ENCODE measurements around the gene CAMSAP3. TPM values are rescaled to one million over a fixed set of nuclear protein-coding genes. Genes with fewer than 3 reads are reported as not detected.

The CAMSAP3 gene
- total and polyA plus RNA-seq, 5 donors from 2014 or later, result not detected

Other genes with a start within 250 kb of the CAMSAP3 start
- 155 TPM for gene ARHGEF18, start 246.9 kb upstream of the CAMSAP3 start, total RNA-seq
- 1 to 10 TPM; 2.5 to 7.1 (median 4.0) TPM for gene ARHGEF18, start 246.9 kb upstream of the CAMSAP3 start, polyA plus RNA-seq
- gene PEX11G, start 106.8 kb upstream of the CAMSAP3 start, total RNA-seq, result not detected
- 1 to 10 TPM in 2 of 4 donors, under 1 TPM in 2; 0.23 to 1.5 (median 0.76) TPM for gene PEX11G, start 106.8 kb upstream of the CAMSAP3 start, polyA plus RNA-seq
- 0.30 TPM for gene ZNF358, start 79.8 kb upstream of the CAMSAP3 start, total RNA-seq
- gene ZNF358, start 79.8 kb upstream of the CAMSAP3 start, polyA plus RNA-seq, result under 1 TPM in 3 of 4 donors, not detected in 1; 0.11 to 0.24 (median 0.21) TPM
- gene MCOLN1, start 73.2 kb upstream of the CAMSAP3 start, total RNA-seq, result 12.3 TPM
- gene MCOLN1, start 73.2 kb upstream of the CAMSAP3 start, polyA plus RNA-seq, result 10 to 100 TPM in 2 of 4 donors, 1 to 10 TPM in 2; 8.6 to 15.2 (median 10.3) TPM
- 106 TPM for gene PNPLA6, start 60.1 kb upstream of the CAMSAP3 start, total RNA-seq
- gene PNPLA6, start 60.1 kb upstream of the CAMSAP3 start, polyA plus RNA-seq, result 1 to 10 TPM; 6.6 to 9.2 (median 7.2) TPM
- gene XAB2, start 33.7 kb downstream of the CAMSAP3 start, total RNA-seq, result 62.5 TPM
- gene XAB2, start 33.7 kb downstream of the CAMSAP3 start, polyA plus RNA-seq, result 10 to 100 TPM in 2 of 4 donors, 1 to 10 TPM in 2; 7.7 to 26.8 (median 10.0) TPM
- 116 TPM for gene PET100, start 33.9 kb downstream of the CAMSAP3 start, total RNA-seq
- 100 to 1,000 TPM; 236 to 500 (median 308) TPM for gene PET100, start 33.9 kb downstream of the CAMSAP3 start, polyA plus RNA-seq
- 2.4 TPM for gene PCP2, start 37.9 kb downstream of the CAMSAP3 start, total RNA-seq
- gene PCP2, start 37.9 kb downstream of the CAMSAP3 start, polyA plus RNA-seq, result under 1 TPM in 2 of 4 donors, not detected in 2; 0.44 to 0.86 TPM
- gene STXBP2, start 41.2 kb downstream of the CAMSAP3 start, total RNA-seq, result 253 TPM
- 100 to 1,000 TPM in 1 of 4 donors, 10 to 100 TPM in 3; 57.5 to 105 (median 86.7) TPM for gene STXBP2, start 41.2 kb downstream of the CAMSAP3 start, polyA plus RNA-seq
- gene RETN, start 73.2 kb downstream of the CAMSAP3 start, total RNA-seq, result not detected
- not detected for gene RETN, start 73.2 kb downstream of the CAMSAP3 start, polyA plus RNA-seq
- gene MCEMP1, start 81.2 kb downstream of the CAMSAP3 start, total RNA-seq, result 0.59 TPM
- not detected for gene MCEMP1, start 81.2 kb downstream of the CAMSAP3 start, polyA plus RNA-seq
- 63.9 TPM for gene TRAPPC5, start 85.0 kb downstream of the CAMSAP3 start, total RNA-seq
- gene TRAPPC5, start 85.0 kb downstream of the CAMSAP3 start, polyA plus RNA-seq, result 100 to 1,000 TPM; 142 to 229 (median 192) TPM
- gene FCER2, start 106.3 kb downstream of the CAMSAP3 start, total RNA-seq, result not detected
- 1 to 10 TPM in 1 of 4 donors, under 1 TPM in 2, not detected in 1; 0.34 to 4.5 (median 0.48) TPM for gene FCER2, start 106.3 kb downstream of the CAMSAP3 start, polyA plus RNA-seq
- gene CLEC4G, start 136.2 kb downstream of the CAMSAP3 start, total RNA-seq, result not detected
- gene CLEC4G, start 136.2 kb downstream of the CAMSAP3 start, polyA plus RNA-seq, result not detected
- not detected for gene CD209, start 151.7 kb downstream of the CAMSAP3 start, total RNA-seq
- not detected for gene CD209, start 151.7 kb downstream of the CAMSAP3 start, polyA plus RNA-seq
- not detected for gene CLEC4M, start 167.4 kb downstream of the CAMSAP3 start, total RNA-seq
- gene CLEC4M, start 167.4 kb downstream of the CAMSAP3 start, polyA plus RNA-seq, result under 1 TPM in 1 of 4 donors, not detected in 3; 0.53 TPM
- gene EVI5L, start 234.4 kb downstream of the CAMSAP3 start, total RNA-seq, result 10.2 TPM
- gene EVI5L, start 234.4 kb downstream of the CAMSAP3 start, polyA plus RNA-seq, result 1 to 10 TPM; 1.9 to 3.0 (median 2.2) TPM